Measurements from ENCODE around the gene ADAM15.

GRCh38 chr1:155079487-155080311, 28.6 kb downstream of the ADAM15 start:
- TF ChIP-seq CTCF (IDR thresholded peaks at IDR 0.05; ENCODE audit: low read depth, low read length, poor library complexity, severe bottlenecking) = no peak
- no peak for TF ChIP-seq EZH2phosphoT487 (IDR thresholded peaks at IDR 0.05; ENCODE audit: borderline replicate concordance, low read length)

Measured in DOHH2 (cell line).